GM19043 (cell line): ENCODE measurements around the gene PBX1.

ENCODE experiments used
- ATAC-seq: cut with Tn5 transposase; IDR thresholded peaks from one replicate; pipeline ENCODE4 v1.9.1; 2021; ENCODE audit warnings: low read depth; ENCODE audit not compliant: unreplicated experiment

Gene PBX1

DNA sequence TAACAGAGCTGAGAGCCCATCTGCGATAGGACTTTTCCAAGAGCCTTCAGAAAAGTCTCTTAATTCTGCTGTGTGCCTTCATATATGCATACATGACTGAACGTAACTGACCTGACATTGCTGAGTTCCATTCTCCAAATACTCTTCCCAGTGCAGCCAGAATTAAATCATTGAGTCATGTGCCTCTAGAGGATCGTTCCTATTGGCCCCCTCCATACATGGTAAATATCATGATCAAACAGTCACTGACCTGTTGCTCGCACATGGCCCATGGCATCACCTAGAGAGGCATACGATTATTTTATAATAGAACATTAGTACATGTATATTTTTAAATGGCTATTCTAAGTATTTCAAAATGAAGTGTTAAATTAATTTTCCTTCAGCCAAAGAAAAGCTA is 186.8 kb downstream of the PBX1 start:
- ATAC-seq, result no peak

DNA sequence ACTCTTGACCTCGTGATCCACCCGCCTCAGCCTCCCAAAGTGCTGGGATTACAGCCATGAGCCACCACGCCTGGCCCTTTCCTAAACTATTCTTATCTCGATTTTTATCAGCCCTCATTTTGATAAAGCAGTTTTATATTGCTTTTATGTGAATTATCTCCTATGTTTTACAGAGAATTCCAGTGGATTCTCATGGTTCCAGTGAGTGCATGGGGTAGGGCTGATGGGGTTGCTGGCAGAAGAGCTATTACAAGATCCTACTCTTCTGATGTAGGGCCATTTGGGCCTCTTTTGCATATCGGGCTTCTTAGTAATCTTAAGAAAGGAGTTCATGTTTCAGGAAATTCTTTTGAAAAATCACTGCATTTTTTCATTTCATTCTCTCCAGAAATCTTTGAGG is 187.6 kb downstream of the PBX1 start:
- ATAC-seq, result no peak

DNA sequence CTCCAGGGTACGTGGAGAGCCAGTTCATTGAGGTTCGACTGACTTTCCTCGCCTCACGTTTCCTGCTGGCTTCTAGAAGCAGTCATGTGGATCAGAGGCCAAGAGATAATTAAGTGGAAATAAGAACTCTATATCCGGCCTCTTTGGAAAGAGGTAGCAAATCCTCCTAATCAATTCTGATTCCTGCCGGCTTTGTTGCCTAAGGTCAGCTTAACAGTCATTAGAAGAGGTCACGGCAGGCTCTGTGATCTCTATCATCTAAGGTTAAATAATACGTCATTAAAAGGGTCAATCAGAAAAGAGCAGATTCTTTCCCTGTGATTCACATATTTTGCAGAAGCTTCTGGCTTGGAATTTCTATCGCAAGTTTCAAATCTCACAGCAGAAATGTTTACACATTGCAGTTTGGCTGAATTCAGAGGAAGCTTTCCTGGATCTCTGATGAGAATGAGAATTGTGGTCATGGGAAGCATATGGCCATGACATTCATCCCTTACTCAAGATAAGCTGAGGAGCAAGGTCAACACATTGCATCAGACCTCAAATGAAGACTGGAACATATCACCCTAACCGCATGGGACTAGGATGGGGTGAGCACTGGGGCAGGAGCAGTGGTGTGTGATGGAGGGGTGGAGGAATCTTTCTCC is 189.4 kb downstream of the PBX1 start:
- ATAC-seq, result no peak

DNA sequence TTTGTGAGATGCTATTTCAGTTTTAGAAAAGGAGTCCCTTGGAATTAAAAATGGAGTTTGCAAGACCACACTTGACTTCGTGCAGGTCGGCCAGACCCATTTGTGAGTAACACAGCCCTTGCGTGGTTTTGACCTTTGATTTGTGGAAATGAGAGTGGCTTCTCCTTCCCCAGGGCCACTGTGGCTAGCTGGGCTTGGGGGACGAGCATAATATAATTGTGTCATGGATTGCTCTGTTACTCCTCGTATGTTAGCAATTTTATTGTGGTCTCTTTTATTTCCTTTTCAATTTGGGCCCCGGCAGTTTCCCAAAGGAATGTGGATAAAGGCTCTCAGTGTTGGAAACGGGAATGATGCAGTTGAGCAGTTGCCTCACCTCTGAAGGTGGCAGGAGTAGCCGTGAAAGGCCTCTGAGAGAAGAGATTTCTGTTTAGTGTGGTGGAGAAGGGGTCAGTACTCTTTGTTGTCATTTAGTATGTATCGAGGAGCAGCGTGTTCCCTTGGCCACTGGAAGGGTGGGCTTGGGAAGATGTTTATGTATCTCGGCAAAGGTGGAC is 194.6 kb downstream of the PBX1 start:
- no peak for ATAC-seq

DNA sequence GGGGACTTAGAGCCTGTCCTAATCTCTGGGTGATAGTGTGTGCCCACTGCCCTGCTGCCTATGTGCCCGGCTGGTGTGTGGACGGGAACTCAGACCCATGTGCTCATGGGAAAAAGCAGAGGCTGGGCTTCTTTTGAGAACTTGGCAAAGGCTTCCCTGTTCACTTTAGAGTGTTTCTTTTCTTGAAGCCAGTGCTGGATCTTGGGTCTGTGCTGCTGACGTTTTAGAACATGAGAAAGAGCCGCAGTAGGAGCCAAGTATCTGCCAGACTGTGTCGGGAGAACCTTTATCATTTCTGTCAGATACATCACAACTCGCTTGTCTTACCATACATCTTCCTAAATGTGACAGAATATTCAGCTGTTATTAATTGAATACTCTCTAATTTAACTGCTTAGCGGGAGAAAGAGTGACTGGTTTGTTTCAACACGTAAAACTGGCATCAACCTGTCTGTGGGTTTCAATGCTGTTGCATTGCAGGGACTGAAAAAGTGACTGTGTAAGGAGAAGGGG is 195.2 kb downstream of the PBX1 start:
- no peak for ATAC-seq

DNA sequence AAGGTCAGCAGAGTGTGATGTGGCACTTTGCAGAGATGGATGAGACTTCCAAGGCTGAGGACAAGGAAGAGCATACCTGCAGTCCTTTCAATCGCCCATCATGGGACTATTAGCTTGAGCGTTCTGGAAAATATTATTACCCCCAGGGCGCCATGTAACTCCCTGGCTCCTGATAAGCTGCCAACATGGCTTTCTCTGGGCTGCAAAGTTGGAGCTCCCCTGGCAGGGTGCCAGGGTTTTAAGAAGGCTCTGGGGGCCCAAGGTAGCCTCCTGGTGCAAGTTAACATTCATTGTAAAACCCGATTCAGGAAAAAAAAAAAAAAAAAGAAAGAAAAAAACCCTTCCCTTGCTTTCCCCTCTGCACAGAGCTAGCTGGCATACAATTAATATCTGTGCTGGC is 196.7 kb downstream of the PBX1 start:
- no peak for ATAC-seq

DNA sequence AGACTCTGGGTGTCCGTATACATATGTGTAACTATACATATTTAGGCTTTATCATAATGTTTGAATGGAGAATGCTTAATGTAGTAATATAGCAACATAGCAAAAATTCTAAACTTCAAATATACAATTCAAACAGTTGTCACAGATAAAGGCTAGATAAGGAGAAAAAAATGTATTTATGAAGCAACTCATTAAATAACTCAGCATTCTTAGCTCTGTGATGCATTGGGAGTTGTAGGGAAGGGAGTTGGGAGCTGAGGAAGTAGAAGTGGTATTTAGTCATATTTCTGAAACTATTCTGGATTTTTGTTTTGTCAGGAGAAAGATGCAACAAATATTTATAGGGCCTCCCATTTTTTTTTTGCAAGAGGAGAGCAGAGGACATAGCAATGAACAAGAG is 197.8 kb downstream of the PBX1 start:
- ATAC-seq, result no peak

DNA sequence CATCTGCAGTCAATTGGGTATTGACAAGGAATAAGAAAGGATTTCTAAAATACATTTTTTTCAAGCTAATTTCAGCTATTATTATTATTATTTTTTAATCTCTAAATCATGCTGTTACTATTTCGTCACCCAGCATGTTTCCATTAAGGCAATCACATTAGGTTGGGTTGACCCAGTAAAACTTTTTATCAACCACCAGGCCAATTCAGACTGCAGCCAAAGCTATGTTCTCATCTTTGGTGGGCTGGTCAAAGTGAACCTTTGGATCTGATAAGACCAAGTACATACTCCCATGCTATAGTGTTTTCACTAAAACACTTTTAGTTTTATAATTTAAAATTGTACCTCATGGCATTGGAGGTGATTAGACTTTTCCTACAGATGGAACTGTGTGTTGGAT is 198.6 kb downstream of the PBX1 start:
- ATAC-seq, result no peak

DNA sequence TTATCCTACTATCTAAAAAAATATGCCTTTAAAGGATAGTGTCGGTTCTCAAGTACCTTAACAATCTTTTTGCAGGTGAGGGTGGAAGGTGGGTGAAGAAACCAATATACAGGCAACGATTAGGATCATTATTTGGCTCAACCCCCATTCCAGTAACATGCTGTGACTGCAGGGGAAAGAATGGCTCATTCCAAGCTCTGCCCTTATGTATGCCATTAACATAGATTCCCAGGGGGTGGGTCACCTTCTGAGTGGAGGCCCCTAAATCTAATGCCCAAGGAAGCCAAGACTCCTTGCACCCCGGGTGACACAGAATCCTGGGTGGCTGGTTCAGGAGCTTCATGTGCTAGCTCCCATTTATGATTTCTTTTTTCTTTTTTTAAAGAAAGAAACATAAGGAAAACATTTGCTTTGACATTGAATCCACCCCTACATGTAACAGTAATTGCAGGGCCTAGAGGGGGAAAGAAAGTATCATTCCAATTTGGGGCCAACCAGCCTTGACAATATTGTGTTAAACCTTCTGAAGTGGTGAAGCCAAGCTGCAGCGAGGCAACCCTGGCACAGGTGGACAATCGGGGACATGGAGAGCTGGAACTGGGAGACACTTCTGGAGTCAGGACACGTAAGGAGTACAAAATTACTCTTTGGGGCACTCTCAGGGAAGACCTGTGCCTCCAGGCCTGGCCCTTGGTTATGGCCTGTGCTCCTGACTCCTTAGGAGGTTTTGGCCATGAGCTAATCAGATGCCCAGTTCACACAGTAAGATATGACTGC is 200.3 kb downstream of the PBX1 start:
- no peak for ATAC-seq

DNA sequence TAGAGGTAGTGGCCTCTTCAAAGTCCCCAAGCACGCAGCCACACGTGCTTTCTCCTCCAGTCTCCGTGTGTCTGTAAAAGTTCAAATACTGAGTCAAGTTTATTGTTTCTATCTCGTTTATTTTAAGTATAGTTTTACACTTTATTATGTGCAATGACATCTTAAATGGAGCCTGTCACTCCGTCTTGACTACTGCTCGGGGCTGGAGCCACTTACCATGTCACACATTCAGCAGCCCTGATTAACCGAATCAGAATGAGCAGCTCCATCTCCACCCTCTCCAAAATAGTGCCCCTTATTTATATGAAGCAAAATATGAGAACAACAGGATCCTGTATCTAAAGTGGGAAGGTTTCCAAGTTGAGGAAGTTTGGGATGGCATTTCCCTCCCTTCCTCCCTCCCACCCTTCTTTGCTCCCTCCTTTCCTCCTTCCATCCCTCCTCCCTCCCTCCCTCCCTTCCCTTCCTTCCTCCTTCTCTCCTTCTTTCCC is 201.0 kb downstream of the PBX1 start:
- no peak for ATAC-seq

DNA sequence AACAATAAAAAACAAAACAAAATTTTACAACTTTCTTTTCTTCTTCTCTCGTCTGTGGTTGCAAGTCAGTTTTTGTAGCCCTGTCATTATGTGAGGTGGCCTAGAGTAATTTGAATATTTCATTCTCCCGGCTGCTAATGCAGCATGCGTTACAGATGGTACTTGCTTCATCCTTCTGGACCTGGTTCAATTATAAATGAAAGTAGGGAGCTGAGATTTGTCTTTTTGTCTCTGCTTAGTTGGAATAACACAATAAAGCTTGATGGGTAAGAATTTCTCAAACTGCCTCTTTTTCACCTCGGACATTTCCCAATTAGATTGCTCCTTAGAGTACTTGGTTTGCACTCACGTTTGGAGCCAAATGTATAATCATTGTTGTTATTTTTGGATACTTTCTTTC is 201.6 kb downstream of the PBX1 start:
- ATAC-seq, result no peak

DNA sequence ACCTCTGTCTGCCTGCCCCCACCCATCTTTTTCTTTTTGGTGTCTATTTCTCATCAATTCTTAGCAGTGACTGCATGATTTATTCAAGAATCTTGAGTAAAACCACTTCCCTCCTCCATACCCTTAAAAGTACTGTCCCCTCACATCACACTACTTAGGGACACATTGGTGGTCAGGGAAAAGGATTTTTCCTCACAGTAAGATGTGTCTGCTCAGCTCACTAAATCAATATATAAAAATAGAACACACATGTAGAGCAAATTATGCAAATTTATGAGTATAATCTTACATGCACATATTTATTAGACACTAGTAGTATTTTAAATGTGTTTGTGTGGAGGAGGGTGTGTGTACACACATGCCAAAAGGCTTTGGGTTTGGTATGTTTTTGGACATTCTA is 202.0 kb downstream of the PBX1 start:
- no peak for ATAC-seq

DNA sequence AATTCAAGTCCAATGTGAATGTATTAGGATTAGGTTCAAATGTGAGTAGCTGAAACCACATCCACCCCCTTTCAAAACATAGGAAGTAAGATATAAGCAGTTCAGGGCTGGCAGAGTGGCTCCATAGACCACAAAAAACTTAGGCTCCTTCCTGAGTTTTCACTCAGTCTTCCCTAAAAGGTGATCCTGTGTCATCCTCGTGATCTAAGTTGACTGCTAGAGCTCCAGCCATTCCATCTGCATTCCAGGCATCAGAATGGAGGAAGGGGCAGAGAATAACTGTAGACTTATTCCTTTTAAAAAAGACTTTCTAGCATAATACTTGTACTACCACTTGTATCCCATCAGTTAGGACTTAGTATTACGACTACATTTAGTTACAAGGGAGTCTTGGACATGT is 204.1 kb downstream of the PBX1 start:
- ATAC-seq, result no peak

DNA sequence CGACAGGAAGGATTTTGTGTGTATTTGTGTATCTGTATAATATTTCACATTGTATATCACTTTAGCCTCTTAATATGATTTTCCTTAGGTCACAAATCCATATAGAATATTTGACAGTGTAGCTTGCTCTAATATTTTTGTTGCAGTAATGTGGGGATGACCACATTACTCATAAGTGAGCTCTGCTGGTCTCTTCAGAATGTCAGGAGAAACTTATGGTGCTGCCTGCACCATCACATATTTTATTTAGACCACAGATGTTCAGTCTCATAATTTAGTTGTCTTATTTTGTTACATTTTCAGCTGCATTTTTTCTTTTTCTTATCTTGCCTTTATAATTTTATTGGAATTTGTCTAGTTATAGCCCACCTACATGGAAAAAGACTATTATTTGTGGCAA is 205.3 kb downstream of the PBX1 start:
- no peak for ATAC-seq

DNA sequence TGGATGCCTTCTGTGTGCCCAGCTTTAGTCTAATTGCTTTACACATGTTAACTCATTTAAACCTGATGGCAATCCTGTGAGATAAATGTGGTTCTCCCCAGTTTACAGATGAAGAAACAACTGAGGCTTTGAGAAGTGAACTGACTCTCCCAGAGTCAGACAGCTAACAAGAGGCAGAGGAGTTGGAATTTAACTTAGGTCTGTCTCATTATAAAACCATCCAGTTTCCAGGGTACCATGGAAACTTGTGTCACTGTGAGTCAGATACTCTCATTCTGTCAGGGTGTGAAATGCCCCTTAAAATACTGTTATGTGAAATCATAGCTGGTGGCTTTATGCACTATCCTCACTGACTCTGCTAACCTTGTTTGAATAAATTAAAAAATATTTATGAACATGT is 206.6 kb downstream of the PBX1 start:
- no peak for ATAC-seq

DNA sequence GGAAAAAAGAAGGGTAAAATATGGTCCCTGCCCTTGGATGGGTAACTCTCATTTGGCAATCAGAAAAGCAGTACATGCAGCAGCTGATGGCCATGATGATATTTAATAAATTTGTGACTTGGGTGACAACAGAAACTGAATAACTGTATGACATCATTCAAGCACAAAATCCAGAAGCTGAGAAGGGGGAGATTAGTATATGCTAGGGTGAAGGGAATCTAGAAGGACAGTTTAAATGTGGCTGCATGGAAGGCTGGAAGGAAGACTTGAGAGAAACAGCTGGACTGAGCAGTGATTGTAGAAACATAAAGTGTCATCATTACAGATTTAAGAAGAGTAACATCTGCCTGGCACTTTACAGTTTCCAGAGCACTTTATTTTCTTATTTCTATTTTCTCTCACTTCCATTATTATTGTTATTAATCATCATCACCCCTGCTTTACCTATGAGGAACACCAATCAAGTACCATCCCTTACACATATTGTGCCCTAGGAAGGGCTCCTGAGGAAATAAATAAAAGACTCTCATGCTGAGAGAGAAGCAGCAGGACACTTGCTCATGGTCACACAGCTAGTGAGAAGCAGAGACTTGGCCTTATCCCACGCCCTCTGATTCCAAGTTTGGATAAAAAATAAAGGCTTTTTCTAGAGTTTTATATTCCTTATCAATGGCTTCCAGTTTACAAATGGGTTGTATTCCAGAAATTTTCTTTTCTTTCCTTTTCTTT is 207.2 kb downstream of the PBX1 start:
- ATAC-seq, result no peak

DNA sequence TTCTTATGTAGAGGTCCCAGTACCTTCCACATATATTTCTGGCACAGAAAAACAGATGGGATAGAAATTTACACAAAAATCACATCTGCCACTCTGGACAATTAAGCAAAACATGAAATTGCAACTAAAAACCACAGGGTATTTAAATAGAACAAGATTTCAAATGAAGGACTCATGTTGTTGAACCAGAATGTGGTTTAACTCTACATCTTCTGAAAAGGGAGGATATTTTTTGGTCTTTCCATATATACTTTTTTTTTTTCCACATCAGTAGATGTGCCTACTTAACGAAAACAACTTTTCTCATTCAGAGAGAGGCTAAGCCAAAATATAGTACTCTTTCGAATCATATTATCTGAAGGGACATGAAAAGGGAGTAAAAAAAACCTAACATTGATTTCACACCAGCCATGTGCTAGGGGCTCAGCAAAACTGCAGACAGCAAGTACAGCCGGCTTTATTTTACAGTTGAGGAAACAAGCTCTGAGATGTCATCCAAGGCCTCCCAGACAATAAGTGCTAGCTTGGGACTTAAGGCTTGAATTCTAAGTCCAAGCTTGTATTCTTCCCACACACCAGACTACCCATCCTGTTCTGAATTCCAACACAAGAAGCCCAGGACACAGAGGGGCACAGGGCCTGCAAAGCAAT is 208.9 kb downstream of the PBX1 start:
- no peak for ATAC-seq

DNA sequence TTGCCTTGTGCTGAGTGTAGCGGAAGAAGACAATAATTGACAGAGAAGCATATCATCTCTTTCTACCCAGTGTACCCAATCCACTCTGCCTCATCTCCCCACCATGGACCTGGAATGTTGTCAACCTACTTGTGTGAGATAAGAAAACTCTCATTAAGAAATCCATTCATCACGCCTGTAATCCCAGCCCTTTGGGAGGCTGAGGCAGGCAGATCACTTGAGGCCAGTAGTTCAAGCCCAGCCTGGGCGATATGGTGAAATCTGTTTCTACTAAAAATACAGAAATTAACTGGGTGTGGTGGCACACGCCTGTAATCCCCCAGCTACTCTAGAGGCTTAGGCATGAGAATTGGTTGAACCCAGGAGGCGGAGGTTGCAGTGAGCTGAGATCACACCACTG is 209.6 kb downstream of the PBX1 start:
- no peak for ATAC-seq

DNA sequence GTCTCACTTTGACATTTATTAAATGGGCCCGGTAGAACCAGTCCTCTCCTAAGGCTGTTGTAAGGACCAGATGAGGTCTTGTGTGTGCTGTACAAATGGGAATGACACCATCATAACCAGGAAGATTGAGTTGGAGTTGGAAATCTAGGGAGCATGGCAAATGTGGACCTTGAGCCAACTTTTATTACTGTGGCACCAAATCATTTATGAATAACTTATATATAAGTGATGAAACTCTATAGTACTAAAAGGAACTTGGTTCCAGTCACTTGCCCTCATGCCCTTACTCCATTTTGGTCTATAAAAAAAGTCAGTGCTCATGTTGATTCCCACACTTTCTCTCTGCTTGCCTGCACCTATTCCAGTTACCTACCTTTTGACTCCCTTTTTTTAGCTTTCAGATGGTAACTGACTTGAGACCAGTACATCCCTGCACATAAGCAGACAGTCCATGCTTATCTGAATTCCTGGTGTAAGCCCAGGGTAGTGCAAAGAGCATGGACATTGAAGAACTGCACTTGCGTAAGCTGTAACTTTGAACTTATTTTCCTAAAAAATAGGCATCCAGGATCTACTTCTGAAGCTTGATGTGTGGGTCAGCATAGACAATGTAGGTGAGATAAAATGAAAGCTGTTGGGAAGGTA is 210.6 kb downstream of the PBX1 start:
- no peak for ATAC-seq

DNA sequence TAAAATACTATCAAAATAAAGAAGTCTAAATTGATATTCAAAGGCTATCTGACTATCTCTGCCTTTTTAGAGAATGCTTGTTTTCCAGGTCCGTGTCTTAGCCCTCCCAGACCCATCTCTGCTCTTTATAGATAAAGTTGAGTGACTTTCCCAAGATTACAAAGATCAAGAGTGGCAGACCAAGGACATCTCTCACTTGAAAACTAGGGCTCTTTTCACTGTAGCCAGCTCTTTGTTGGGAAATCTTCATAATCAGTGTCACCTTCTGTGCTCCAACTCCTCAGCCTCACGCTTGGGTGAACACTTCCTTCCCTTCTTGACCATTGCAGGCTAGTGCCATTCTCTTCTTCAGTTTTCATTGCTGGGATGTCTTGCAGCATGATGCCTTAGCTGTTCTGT is 211.1 kb downstream of the PBX1 start:
- no peak for ATAC-seq
